ENCODE data around the gene EPHA3. TPM values are rescaled to one million over a fixed set of nuclear protein-coding genes. Genes with fewer than 3 reads are reported as not detected.

EPHA3 gene
- total RNA-seq, 4 donors from 2014 or later, result 13.1 to 25.8 (median 21.2) TPM

DNA sequence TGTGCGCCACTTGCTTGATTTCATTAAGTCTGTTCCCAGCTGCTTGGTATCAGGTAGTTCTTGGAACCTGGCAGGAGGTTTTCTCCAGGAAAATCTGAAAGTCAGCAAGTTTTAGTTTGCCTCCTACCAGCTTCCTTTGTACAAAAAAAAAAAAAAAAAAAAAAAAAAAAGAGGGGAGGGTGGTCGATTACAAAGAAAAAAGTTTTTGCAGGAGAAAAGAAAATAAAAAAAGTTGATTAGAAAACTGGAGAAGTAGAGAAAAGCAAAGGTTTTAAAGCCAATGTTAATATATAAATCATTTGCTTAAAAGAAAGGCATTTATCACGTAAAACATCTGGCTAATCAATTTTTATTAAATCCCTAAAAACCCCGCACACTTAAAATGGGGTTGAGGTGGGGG is 5.9 kb downstream of the EPHA3 start:
- WGBS, result 73% methylated on average over 4 of the region's 4 CpGs

DNA sequence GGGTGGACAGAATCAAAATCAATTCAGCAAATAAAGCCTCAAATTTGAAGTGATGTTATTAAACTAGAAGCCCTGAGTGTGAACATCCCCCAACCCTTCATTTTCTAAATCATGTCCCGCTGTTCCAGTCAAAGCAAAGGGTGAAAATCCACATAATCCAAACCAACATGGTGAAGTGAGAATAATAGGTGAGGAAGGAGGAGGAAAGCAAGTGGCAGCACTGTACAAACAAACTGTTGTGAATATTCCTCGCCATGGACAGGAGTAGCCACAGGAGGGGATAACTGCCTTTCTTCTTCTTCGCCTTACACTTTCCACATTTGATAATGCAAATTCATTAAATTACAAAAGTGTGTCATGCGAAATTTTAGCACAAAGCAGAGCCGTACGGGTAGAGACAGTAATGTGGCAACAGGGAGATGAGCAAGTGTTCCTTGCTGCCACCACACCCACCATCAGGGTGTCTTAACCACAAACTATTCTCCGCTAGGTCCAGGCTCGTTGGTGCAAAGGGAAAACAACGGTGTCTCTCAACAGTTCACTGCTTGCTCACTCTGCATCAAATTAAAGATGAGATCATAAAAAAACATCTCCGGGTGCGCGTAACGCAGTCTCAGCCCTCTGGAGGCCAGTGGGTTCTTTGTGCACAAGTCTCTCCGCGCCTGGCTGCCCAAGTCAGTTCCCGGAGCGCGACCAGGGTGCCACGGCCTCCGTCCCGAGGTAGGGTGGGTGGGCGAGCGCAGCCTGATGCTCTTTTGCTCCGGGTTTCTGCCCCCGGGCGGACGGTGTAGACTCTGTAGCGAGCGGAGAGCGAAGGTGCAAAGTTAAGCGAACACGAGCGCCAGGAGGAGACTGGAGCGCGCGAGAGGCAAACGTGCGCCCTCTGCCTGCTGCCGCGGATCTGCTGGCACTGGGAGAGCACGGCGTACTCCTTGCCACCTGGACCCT is 6.7 kb downstream of the EPHA3 start:
- H3K4me3 ChIP-seq, result peak overlapping the region; percentile 48 to 66 (median 60)
- 13% methylated on average over 19 of the region's 42 CpGs for WGBS
- DNase-seq (ENCODE audit: extremely low spot score), result no peak
- no peak for TF ChIP-seq POLR2A (IDR thresholded peaks at IDR 0.05; ENCODE audit: low read depth)
- TF ChIP-seq CTCF (IDR thresholded peaks at IDR 0.05), result peak; percentile 55 to 78 (median 59)
- H3K4me1 ChIP-seq, result peaks cover 4 to 39% (median 17%) of the 10 kb centered on the region in 4 donors
- no peaks in the 10 kb centered on the region for H3K9me3 ChIP-seq
- peaks cover 0 to 7% (median 0%) of the 10 kb centered on the region in 4 donors for H3K27me3 ChIP-seq
- H3K27ac ChIP-seq (replicated peaks in 1 of 4), result peak overlapping the region; percentile 65 to 75 (median 68)
- intact Hi-C loops (cut with DNase I), result no loop called here
- H3K36me3 ChIP-seq, result no peaks in the 10 kb centered on the region

More for the DNA sequence above, 5.9 kb downstream of the EPHA3 start:
- Histone ChIP-seq H3K27ac (replicated peaks in 1 of 4) (peak overlapping the region in 2 of 4 donors; percentile 71 to 75), H3K36me3 (no peaks in the 10 kb centered on the region), H3K4me3 (peak overlapping the region in 2 of 4 donors; percentile 59 to 62), H3K4me1 (peaks cover 4 to 34% (median 17%) of the 10 kb centered on the region in 4 donors), H3K27me3 (peaks cover 0 to 12% (median 0%) of the 10 kb centered on the region in 4 donors), H3K9me3 (no peaks in the 10 kb centered on the region)
- TF ChIP-seq POLR2AphosphoS5 (IDR thresholded peaks at IDR 0.05), result no peak
- no peak for TF ChIP-seq POLR2A (IDR thresholded peaks at IDR 0.05; ENCODE audit: low read depth)
- intact Hi-C loops (cut with DNase I), result no loop called here
- no peak for DNase-seq (ENCODE audit: extremely low spot score)

DNA sequence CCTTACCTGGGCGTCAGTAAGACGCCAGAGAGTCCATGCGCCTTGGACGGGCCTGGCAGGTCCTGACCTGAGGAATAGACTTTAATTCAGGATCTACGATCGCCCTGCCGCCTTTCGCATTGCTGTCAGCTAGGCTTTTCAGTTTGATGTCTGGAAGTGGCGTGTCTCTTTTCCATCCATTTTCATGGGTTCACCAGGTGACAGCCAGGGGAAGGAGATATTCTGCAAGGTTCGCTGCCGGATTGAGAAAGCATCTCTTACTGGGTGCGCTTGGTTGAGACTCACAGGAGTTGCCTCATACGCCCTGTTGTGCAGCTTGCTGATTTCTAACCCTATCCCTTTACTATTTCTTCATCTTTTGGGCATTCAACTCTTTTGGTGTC is 7.4 kb downstream of the EPHA3 start:
- TF ChIP-seq EP300 (IDR thresholded peaks at IDR 0.05), result no peak
- Histone ChIP-seq H3K4me3 (peak overlapping the region; percentile 48 to 66 (median 60)), H3K36me3 (no peaks in the 10 kb centered on the region), H3K27me3 (peaks cover 0 to under 1% (median 0%) of the 10 kb centered on the region in 4 donors), H3K4me1 (peaks cover 4 to 45% (median 17%) of the 10 kb centered on the region in 4 donors), H3K9me3 (no peaks in the 10 kb centered on the region), H3K27ac (replicated peaks in 1 of 4) (peak overlapping the region; percentile 65 to 75 (median 68))
- intact Hi-C loops (cut with DNase I), result no loop called here
- DNase-seq (ENCODE audit: extremely low spot score), result no peak
- 41% methylated on average over 8 of the region's 13 CpGs for WGBS

- Histone ChIP-seq H3K4me3 (no peak overlapping the region), H3K27ac (replicated peaks in 1 of 4) (peak overlapping the region in 3 of 4 donors; percentile 1 to 71 (median 24)), H3K36me3 (no peaks in the 10 kb centered on the region), H3K4me1 (peaks cover 4 to 45% (median 17%) of the 10 kb centered on the region in 4 donors), H3K27me3 (no peaks in the 10 kb centered on the region), H3K9me3 (no peaks in the 10 kb centered on the region)
- no peak for DNase-seq (ENCODE audit: extremely low spot score)
- TF ChIP-seq POLR2A (IDR thresholded peaks at IDR 0.05; ENCODE audit: low read depth) (no peak), EP300 (IDR thresholded peaks at IDR 0.05) (no peak), CTCF (IDR thresholded peaks at IDR 0.05) (no peak), POLR2AphosphoS5 (IDR thresholded peaks at IDR 0.05) (no peak)
- intact Hi-C loops (cut with DNase I), result no loop called here
These were observed 9.1 kb downstream of the EPHA3 start for GRCh38 chr3:89116476-89116875.

DNA sequence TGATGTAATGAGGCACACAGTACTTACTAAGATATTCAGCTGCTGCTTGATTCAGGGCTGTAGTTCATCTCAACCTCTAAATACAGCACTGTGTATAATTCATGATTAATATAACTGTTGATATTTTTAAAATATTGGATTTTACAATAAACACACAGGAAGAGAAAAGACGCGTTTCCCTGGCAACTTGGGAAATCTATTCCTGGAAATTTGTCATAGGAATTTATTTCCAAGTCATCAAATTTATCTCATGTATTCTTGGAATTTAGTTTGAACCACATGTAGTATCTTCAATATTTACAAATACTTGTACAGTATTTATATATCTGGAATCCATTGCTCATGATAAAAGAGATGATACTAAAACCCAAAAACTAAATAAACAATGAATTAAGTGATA is 30.6 kb downstream of the EPHA3 start:
- H3K36me3 ChIP-seq, result no peaks in the 10 kb centered on the region
- no peaks in the 10 kb centered on the region for H3K9me3 ChIP-seq
- intact Hi-C loops (cut with DNase I), result no loop called here
- WGBS, result 47% methylated on average over 2 of the region's 2 CpGs
- no peak overlapping the region for H3K27ac ChIP-seq (replicated peaks in 1 of 4)
- no peak overlapping the region for H3K4me3 ChIP-seq
- TF ChIP-seq POLR2A (IDR thresholded peaks at IDR 0.05; ENCODE audit: low read depth) (no peak), EP300 (IDR thresholded peaks at IDR 0.05) (no peak), CTCF (IDR thresholded peaks at IDR 0.05) (no peak), POLR2AphosphoS5 (IDR thresholded peaks at IDR 0.05) (no peak)
- H3K4me1 ChIP-seq, result no peaks in the 10 kb centered on the region
- DNase-seq (ENCODE audit: extremely low spot score), result no peak
- no peaks in the 10 kb centered on the region for H3K27me3 ChIP-seq
